Neural progenitor cell (in vitro differentiated cells): Measurements from ENCODE around the gene PTPN14. TPM values are rescaled to one million over a fixed set of nuclear protein-coding genes. Genes with fewer than 3 reads are reported as not detected.

Experiments
- DNase-seq: peaks from one replicate; pipeline ENCODE4 v3.0.0-alpha.2; 2016; ENCODE audit warnings: low spot score
- H2AFZ ChIP-seq: fragments of 200-600 bp; sonication (generic); replicated peaks from 2 replicates; pipeline ENCODE4 v1.6.1; 2016; ENCODE audit warnings: antibody characterized with exemption
- H3F3A ChIP-seq: fragments of 200-600 bp; sonication (generic); 2 replicates; pipeline ENCODE4 v1.6.1; 2016; ENCODE audit warnings: antibody characterized with exemption, low read depth
- H3K27ac ChIP-seq: fragments of 200-600 bp; sonication (generic); 2 replicates; pipeline ENCODE4 v1.5.1; 2016; ENCODE audit warnings: mild to moderate bottlenecking
- H3K27me3 ChIP-seq: fragments of 200-600 bp; sonication (generic); 2 replicates; pipeline ENCODE4 v1.6.1; 2016; ENCODE audit warnings: mild to moderate bottlenecking, moderate library complexity
- H3K36me3 ChIP-seq: fragments of 200-600 bp; sonication (generic); 2 replicates; pipeline ENCODE4 v1.5.1; 2016
- H3K4me1 ChIP-seq: fragments of 200-600 bp; sonication (generic); 2 replicates; pipeline ENCODE4 v1.6.1; 2016; ENCODE audit warnings: mixed run types
- H3K4me2 ChIP-seq: fragments of 200-600 bp; sonication (generic); 2 replicates; pipeline ENCODE4 v1.6.1; 2016
- H3K4me3 ChIP-seq: fragments of 200-600 bp; sonication (generic); 2 replicates; pipeline ENCODE4 v1.5.1; 2016
- H3K79me2 ChIP-seq: fragments of 200-600 bp; sonication (generic); 2 replicates; pipeline ENCODE4 v1.6.1; 2016; ENCODE audit warnings: low read depth
- H3K9ac ChIP-seq: fragments of 200-600 bp; sonication (generic); 2 replicates; pipeline ENCODE4 v1.6.1; 2016
- H3K9me3 ChIP-seq: fragments of 200-600 bp; sonication (generic); 2 replicates; pipeline ENCODE4 v1.5.1; 2016; ENCODE audit warnings: low read depth
- H4K20me1 ChIP-seq: fragments of 200-600 bp; sonication (generic); 2 replicates; pipeline ENCODE4 v1.6.1; 2016; ENCODE audit warnings: low read depth
- H3K27ac Mint-ChIP-seq: 3 replicates; pipeline ENCODE4 v1.8.0; 2021; ENCODE audit warnings: mixed read lengths
- H3K27me3 Mint-ChIP-seq: 2 replicates; pipeline ENCODE4 v1.8.0; 2022; ENCODE audit warnings: low read depth, mild to moderate bottlenecking, inconsistent platforms, moderate library complexity, mixed read lengths; ENCODE audit not compliant: insufficient read depth
- H3K36me3 Mint-ChIP-seq: 3 replicates; pipeline ENCODE4 v1.8.0; 2021; ENCODE audit warnings: mixed read lengths
- H3K4me1 Mint-ChIP-seq: 3 replicates; pipeline ENCODE4 v1.8.0; 2021; ENCODE audit warnings: mixed read lengths
- H3K4me3 Mint-ChIP-seq: 3 replicates; pipeline ENCODE4 v1.8.0; 2021; ENCODE audit warnings: mild to moderate bottlenecking, moderate library complexity, mixed read lengths
- H3K9me3 Mint-ChIP-seq: 3 replicates; pipeline ENCODE4 v1.8.0; 2020; ENCODE audit warnings: mixed read lengths
- CTCF ChIP-seq: fragments of 200-600 bp; sonication (generic); IDR thresholded peaks from 2 replicates; pipeline ENCODE4 v1.5.1; 2017; ENCODE audit warnings: antibody characterized with exemption, mild to moderate bottlenecking
- EZH2 ChIP-seq: fragments of 200-600 bp; sonication (generic); IDR thresholded peaks from 2 replicates; pipeline ENCODE4 v1.6.1; 2017; ENCODE audit warnings: antibody characterized with exemption, mild to moderate bottlenecking, moderate library complexity
- EZH2phosphoT487 ChIP-seq: fragments of 200-600 bp; sonication (generic); IDR thresholded peaks from 2 replicates; pipeline ENCODE4 v1.6.1; 2017; ENCODE audit warnings: antibody characterized with exemption
- total RNA-seq: library from RNA; depleted of rRNA; stranded (reverse); fragments of >200 nt; gene quantifications from 2 replicates; pipeline ENCODE4 v1.2.3, GENCODE V29; 2015; ENCODE audit warnings: low replicate concordance

PTPN14 gene
- total RNA-seq, 1 donor from 2014 or later = 28.3 TPM

- Histone ChIP-seq H3K36me3 (no peaks in the 10 kb centered on the region), H3K4me3 (no peak overlapping the region), H3K4me2 (no peak overlapping the region), H4K20me1 (no peaks in the 10 kb centered on the region), H3K4me1 (no peaks in the 10 kb centered on the region), H3F3A (no peaks in the 10 kb centered on the region), H2AFZ (no peak overlapping the region), H3K27me3 (no peaks in the 10 kb centered on the region), H3K79me2 (no peaks in the 10 kb centered on the region), H3K27ac (no peak overlapping the region), H3K9me3 (peaks cover 10% of the 10 kb centered on the region), H3K9ac (no peak overlapping the region)
- no peak for DNase-seq
- no peak overlapping the region for H3K4me3 Mint-ChIP-seq
- H3K4me1 Mint-ChIP-seq = no peaks in the 10 kb centered on the region
- H3K27ac Mint-ChIP-seq = no peak overlapping the region
- TF ChIP-seq EZH2phosphoT487 (no peak), CTCF (no peak), EZH2 (no peak)
- H3K36me3 Mint-ChIP-seq = peaks cover 4% of the 10 kb centered on the region
- H3K9me3 Mint-ChIP-seq = peaks cover 18% of the 10 kb centered on the region
- peaks cover 6% of the 10 kb centered on the region for H3K27me3 Mint-ChIP-seq
Measured at GRCh38 chr1:214574598-214575411, 23.4 kb upstream of the PTPN14 start.

DNA sequence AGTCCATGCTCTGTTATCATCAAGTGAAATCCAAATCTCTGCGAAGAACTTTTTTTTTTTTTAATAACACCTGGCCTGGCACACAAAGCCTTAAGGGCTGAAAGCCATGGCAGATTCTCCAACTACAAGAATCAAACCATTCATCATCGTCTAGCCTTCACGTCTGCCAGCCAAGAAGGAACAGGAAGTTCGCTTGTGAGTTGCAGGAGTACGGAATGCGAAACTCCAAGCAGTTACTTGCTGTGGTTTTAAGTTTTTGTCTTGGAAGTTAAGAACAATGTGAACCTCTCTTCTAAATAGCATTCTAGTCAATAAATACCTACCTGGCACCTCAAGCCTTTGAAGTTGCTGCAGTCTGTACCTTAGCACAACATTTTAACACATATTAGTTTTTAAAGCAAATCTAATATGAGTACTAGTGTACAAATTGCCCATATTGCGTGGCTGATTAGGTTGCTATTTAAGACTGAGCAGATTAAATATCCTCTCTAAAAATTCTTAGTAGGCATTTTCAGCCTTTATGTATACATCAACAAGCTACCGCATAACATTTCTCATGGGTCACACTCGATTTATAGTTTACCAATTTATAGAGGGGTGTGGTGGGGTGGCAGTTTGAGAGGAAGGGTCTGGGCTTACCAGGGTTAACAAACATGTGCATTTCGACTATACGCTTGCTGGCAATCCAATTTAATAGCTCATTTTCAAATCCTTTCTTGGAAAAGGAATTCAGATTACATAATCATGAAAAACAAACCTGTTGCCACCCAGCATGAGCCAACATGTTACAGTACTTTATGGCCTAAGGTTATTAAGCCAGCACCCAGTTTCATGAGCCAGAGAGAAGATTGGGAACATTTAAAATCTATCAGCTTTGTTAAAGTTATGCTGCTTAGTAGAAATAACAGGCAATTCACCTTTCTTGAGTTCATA is 22.2 kb upstream of the PTPN14 start:
- Mint-ChIP-seq H3K27ac (no peak overlapping the region), H3K9me3 (peaks cover 18% of the 10 kb centered on the region), H3K4me1 (no peaks in the 10 kb centered on the region), H3K27me3 (peaks cover 9% of the 10 kb centered on the region), H3K36me3 (peaks cover 4% of the 10 kb centered on the region), H3K4me3 (no peak overlapping the region)
- no peaks in the 10 kb centered on the region for H4K20me1 ChIP-seq
- TF ChIP-seq CTCF = no peak
- no peak for TF ChIP-seq EZH2phosphoT487
- no peak for TF ChIP-seq EZH2
- H3K4me3 ChIP-seq = no peak overlapping the region
- H3F3A ChIP-seq = no peaks in the 10 kb centered on the region
- no peaks in the 10 kb centered on the region for H3K4me1 ChIP-seq
- H3K9ac ChIP-seq = no peak overlapping the region
- no peak overlapping the region for H3K27ac ChIP-seq
- peaks cover 10% of the 10 kb centered on the region for H3K9me3 ChIP-seq
- no peaks in the 10 kb centered on the region for H3K36me3 ChIP-seq
- no peak for DNase-seq
- H3K79me2 ChIP-seq = no peaks in the 10 kb centered on the region
- no peak overlapping the region for H3K4me2 ChIP-seq
- no peaks in the 10 kb centered on the region for H3K27me3 ChIP-seq
- no peak overlapping the region for H2AFZ ChIP-seq

DNA sequence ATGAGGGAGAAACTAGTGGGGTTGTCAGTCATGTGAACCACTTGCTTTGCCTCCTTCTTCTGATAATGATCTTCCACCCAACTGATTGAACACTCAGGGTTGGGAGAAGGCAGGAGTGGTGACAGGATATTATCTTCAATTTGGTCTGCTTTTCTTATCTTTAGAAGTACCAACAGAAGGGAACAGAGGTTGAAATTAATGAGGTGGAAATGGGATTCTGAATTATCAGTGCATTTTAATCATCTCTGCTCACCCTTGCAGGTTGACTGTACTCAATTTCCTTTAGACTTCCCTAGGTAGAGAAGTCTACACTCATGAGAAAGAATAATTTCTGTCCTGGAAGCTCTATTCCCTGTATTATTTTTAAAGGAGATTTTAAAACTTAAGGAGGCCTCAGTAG is 19.9 kb upstream of the PTPN14 start:
- H3K4me3 Mint-ChIP-seq = no peak overlapping the region
- no peaks in the 10 kb centered on the region for H3K27me3 ChIP-seq

More for the DNA sequence above, 19.9 kb upstream of the PTPN14 start:
- Mint-ChIP-seq H3K27ac (no peak overlapping the region), H3K9me3 (peaks cover 6% of the 10 kb centered on the region), H3K36me3 (peaks cover 4% of the 10 kb centered on the region), H3K4me1 (no peaks in the 10 kb centered on the region), H3K27me3 (peaks cover 6% of the 10 kb centered on the region)
- Histone ChIP-seq H3K27ac (no peak overlapping the region), H3K4me1 (no peaks in the 10 kb centered on the region), H3K9ac (no peak overlapping the region), H3K4me2 (no peak overlapping the region), H2AFZ (no peak overlapping the region), H3K9me3 (peaks cover 4% of the 10 kb centered on the region), H3F3A (no peaks in the 10 kb centered on the region), H3K4me3 (no peak overlapping the region), H3K36me3 (no peaks in the 10 kb centered on the region), H4K20me1 (no peaks in the 10 kb centered on the region), H3K79me2 (no peaks in the 10 kb centered on the region)
- no peak for DNase-seq
- TF ChIP-seq EZH2 = no peak
- TF ChIP-seq EZH2phosphoT487 = no peak
